H54 (cell line): ENCODE measurements around the gene NGLY1.

Experiments
- DNase-seq: peaks from one replicate; pipeline ENCODE4 v3.0.0; 2011; ENCODE audit warnings: low spot score, mixed read lengths; ENCODE audit not compliant: insufficient read length
- FAIRE-seq: peaks from 3 replicates; lab custom pipeline; 2011; peaks lifted over from hg19 to GRCh38; lab: Jason Lieb, UNC
- POLR2A ChIP-seq: IDR thresholded peaks from 2 replicates; pipeline ENCODE4 v1.6.1; 2011; ENCODE audit warnings: low read depth, mild to moderate bottlenecking, low read length

NGLY1 gene

DNA sequence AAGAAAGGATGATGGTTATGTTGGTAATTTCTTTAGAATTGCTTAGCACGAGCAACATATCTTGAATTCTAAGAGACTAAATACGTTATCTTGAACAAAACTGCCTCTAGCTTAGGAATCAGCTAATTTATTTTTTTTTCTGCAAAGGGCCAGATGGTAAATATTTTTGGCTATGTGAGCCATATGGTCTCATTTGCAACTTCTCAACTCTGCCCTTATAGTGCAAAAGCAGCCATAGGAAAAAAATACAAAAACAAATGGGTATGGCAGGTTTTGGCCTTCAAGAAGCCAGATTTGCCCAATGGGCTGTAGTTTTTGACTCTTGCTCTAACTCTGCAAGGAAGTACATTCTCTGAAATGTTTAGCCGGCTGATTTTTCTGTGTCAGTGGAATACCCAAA, 18.5 kb upstream of the NGLY1 start:
- no peak for FAIRE-seq
- TF ChIP-seq POLR2A = no peak
- DNase-seq = no peak

DNA sequence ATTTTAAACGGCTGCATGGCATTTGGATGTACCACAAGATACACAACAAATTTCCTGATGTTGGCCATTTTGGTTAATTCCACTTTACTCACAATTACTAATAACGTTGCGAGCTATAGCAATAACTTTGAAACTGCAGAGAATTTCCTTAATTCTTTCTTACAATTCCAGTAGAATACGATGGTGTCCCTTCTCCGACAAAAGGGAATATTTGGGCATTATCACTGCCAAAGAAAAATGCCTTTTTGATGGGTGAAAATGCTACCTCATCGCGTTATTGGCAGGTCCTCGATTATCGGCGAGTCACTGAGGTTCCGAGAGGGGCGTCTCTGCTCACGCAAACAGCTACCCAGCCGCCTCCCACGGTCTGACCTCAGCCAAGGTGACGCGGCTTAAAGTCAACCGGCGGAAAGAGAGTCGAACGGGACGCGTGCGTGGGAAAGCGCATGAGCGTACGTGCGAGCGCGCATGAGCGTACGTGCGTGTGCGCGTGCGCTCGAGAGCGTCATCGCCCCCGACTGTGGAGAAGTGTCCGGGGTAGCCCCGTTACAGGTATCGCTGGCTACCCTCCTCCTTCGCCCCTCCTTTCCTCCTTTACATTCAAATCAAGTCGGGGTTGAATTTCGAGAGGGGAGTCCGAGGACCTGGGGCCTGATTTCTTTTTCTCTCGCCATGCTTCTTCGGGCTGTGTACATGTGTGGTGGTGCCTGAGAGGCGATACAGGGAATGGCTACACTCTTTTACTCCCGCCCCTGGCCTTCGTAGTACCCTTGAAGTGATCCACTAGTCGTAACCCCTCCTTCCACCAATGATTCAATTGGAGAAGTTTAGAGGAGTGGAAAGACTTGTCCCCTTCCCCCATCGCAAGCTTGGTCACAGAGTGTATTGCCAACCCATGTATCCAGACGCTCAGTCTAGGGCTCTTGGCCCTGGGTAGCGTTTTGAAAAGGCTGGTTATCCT, 6.6 kb upstream of the NGLY1 start, which contains the start of gene OXSM:
Gene OXSM (plus strand): TSS at position 495 of the 961 bp plus-strand sequence. CDS start 931 bp downstream, outside the sequence.
- peak; percentile 75 for DNase-seq
- TF ChIP-seq POLR2A = peak; percentile 87
- FAIRE-seq = peak; percentile 98

DNA sequence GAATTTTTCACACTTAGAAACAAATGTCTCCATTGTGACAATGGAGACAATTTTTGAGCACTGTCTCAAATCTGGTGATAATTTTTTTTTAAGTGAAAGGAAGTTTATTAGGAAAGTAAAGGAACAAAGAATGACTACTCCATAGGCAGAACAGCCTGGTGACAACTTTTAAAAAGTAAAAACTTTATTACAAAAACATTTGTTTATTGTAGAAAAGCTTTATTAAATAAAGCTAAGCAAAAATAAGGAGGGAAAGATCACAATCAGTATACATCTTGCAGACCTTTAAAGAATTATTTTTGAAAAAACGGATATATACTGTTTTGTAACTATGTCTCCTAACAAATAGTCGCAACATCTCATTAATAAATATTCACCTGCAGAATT, 6.0 kb upstream of the NGLY1 start:
- DNase-seq = no peak
- FAIRE-seq = no peak
- TF ChIP-seq POLR2A = no peak

DNA sequence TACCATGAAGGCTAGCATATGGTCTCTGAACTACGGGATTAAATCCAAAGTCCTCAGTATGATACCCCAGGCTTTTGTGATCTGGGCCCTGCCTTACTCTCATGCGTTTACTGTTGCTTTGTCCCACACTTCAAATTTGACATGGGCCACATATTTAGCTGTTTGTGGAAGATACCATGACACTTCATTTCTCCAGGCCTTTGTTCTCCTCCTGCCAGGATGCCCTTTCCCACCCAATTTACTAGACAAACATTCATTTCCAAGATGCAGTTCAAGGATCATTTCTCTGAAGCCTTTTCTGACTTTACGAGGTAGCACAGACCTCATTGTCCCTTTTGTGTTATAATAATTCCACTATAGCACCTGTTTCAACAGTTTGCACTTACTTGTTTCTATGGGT, 4.4 kb upstream of the NGLY1 start:
- FAIRE-seq (no peak), DNase-seq (no peak)
- no peak for TF ChIP-seq POLR2A

DNA sequence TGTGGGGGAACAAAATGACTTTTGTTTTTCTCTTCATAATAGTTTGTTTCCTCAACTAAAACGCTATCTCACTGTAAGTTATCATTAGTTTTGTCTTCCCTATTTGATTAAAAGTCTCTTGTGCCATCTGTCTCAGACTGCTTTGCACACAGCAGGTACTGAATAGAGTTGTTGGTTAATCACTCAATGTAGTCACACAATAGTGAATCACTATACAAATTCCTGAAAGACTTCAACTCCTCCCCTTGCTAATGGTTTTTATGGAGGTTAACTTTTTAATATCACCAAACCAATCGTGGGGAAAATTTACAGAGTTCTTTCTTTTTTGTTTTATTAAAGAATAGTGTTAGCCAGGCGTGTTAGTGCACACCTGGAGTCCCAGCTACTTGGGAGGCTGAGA, 2.6 kb upstream of the NGLY1 start:
- FAIRE-seq = peak; percentile 79
- no peak for TF ChIP-seq POLR2A
- peak; percentile 47 for DNase-seq

DNA sequence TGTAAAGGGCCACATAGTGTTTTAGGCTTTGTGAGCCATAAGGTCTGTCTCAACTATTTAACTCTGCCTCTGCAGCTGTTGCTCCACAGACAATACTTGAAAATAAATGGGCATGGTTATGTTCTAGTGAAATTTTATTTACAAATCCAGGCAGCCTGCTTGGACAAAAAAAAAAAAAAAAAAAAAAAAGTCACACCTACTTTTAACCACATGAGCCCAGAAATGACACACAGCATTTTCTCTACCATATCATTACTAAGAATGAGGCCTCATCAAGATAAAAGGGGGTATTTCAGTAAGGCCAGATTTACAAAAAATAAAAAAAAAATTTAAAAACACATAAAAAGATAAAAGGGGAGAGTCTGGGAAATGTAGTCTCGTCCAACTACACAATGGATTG, 1.7 kb upstream of the NGLY1 start:
- FAIRE-seq = no peak
- no peak for DNase-seq
- TF ChIP-seq POLR2A = no peak

DNA sequence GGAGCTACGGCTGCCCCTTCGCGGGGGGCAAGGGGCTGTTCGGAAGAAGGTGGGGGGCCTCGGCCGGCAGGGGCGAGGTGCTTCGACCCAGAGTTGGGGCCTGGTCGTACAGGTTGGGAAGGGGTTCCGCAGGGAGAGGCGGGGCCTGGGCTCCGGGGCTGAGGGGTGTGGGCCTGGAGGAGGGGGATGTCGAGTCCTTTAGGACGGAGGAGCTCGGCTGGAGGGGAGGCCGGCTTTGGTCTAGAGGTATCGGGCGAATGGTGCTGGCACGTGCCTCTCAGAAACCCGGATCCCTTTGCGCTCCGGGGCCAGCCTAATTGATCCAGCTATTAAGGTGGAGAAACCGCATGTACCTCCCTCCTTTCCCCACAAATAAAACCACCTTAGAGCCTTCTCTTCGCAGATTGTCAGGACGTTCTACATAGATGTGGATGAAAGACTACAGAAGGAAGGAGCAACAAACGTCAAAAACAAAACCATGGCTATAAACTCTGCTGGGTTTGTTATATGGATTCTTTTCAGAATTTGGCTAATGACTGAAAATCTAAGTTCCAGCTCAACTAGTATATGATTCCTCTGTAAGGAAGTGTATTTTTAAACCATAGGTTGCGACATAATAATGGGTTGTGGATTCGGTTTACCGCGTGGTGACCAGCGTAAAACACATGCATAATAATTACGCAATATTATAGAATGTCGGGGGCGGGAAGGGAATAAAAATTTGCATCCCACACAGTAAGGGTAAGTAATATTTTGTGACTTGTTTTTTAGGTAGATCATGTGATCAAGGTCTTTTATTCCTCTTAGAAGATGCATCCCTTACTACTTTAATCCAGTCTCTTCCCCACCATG, 644 bp upstream of the NGLY1 start:
- no peak for TF ChIP-seq POLR2A
- FAIRE-seq = peak; percentile 41
- DNase-seq = peak; percentile 36

DNA sequence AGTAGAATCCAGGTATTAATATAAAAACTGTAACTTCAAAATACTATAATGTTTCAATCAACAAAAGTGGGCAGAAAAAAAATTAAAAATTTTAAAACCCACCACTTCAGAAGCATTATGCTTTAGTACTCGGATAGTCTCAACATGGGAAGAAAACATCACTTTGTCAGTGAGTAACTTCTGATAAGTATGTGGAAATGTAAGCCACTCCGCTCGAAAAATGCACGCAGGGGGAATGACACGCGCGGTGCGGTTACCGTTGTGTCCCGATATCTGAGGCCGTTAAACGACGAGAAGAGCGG, 656 bp downstream of the NGLY1 start:
- DNase-seq (no peak), FAIRE-seq (peak; percentile 30)
- TF ChIP-seq POLR2A = no peak

DNA sequence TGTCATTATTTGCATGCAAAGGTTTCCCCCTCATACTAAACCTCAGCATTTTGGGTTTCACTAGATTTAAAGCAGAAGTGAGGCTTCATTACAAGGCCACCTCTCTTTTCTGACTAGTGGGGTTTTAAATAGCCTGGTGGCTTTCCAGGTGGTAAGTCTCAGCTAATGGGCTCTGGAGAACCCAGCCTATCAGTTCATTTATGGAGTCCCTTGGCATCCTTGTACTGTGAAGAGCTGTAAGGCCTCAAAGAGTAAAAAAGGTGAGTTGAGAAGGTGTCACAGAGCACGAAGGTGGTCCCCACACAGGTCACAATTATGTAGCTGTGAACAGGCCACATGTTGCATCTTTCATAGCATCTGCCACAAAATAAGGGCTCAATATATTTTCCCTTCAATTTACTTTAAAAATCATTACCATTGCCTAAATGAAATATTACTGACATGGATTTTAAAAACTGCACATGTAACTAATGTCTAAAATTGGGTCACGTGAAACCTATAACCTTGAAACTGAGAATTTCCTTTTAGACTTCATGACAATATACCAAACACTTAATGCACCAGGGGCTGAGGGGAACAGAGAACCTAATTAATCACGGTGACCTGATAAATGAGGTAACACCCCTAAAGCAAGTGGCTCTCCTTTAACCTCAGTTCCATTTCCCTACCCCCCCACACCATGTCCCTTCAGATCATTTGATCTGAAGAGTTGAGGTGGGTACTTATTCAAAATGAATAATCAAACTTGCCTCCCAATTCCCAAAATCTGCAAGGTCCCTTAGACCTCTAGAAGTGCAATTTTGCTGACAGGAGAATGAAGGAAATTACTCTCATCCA, 1.3 kb downstream of the NGLY1 start:
- no peak for DNase-seq
- peak; percentile 83 for FAIRE-seq
- no peak for TF ChIP-seq POLR2A

DNA sequence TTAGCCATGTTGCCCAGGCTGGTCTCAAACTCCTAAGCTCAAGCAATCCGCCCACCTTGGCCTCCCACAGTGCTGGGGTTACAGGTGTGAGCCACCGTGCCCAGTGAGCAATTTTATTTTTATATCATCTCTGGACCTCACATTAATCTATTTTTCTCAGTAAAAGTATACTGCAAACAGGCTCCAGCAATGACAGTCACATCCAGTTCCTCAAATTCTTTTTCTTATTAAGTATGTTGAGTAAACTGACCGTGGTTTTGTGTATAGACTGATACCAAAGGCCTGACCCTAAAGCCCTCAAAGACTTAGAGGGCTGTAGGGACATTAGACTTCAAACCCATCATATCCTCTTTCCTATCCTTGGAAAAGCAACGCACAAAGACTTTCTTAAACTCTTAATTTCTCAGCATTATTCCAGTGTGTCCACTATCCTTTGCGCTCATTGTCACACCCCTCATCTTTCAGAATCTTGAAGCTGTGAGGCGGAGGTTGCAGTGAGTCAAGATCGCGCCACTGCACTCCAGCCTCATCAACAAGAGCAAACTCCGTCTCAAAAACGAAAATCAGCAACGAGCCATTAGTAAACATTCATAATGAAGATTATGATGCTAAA, 2.0 kb downstream of the NGLY1 start:
- no peak for TF ChIP-seq POLR2A
- no peak for FAIRE-seq
- no peak for DNase-seq

DNA sequence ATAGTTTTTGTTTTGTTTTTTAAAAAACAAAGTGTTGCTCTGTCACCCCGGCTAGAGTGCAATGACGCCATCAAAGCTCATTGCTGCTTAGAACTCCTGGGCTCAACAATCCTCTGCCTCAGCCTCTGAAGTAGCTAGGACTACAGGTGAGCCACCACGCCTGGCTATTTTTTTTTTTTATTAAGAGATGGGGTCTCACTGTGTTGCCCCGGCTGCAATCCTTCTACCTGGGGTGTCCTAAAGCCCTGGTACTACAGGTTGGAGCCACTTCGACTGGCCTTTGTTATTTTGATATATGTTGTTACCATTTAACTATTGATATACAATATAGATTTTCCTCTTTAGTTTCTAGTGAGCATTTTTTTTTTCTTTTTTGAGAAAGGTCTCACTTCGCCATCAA, 2.6 kb downstream of the NGLY1 start:
- TF ChIP-seq POLR2A = no peak
- DNase-seq (no peak), FAIRE-seq (no peak)

DNA sequence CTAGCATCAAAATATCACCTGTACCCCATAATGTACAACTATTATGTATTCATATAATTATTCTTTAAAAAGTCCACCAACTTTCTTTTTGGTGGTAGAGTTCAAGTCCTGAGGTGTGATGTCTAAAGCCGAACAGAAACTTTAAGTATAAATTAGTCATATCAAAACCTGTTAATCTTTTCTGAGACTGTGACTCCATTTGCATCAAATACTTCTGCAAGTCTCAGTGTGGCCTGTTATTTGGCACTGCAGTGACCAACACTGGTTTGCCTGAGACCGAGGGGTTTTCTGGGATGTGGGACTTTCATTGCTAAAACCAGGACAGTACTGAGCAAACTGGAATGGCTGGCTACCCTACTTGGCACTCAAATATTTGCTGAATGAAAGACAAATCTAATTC, 7.3 kb downstream of the NGLY1 start:
- FAIRE-seq (no peak), DNase-seq (no peak)
- TF ChIP-seq POLR2A = no peak

DNA sequence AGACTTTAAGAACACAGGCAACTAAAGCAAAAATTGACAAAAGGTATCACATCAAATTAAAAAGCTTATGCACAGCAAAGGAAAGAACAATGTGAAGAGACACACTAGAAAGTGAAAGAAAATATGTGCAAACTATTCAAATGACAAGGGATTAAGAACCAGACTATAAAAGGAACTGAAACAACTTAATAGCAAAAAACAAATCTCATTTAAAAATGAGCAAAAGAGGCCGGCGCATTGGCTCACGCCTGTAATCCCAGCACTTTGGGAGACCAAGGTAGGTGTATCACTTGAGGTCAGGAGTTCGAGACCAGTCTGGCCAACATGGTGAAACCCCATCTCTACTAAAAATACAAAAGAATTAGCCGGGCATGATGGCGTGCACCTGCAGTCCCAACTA, 14.4 kb downstream of the NGLY1 start:
- no peak for FAIRE-seq
- no peak for DNase-seq
- TF ChIP-seq POLR2A = no peak

DNA sequence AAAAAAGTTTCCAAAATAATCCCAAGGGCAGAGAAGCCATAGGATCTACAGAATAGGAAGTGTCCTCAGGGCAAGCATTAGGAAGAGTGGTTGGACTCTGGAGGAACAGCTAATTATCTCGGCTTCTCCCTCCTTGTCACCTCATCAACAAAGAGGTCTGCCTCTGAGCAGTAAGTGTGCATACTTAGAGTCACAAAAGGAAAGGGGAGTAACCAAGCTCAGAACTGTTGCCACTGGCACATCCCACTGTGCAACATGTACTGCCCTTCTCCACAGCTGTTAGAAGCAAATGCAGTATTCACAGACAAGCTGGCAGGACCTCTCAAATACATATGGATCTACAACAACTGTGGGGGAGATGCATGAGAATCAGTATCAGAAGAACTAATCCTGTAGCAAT, 31.5 kb downstream of the NGLY1 start:
- TF ChIP-seq POLR2A = no peak
- DNase-seq (no peak), FAIRE-seq (no peak)
